Neutrophil (primary cell): ENCODE results near the gene CST7.

Source experiments
- H3K27ac ChIP-seq: fragments of 200-600 bp; sonication (generic); 2 replicates; pipeline ENCODE4 v1.5.1; 2016; ENCODE audit warnings: mild to moderate bottlenecking, moderate library complexity
- H3K27me3 ChIP-seq: fragments of 200-600 bp; sonication (generic); 2 replicates; pipeline ENCODE4 v1.6.0; 2016; ENCODE audit warnings: mild to moderate bottlenecking
- H3K36me3 ChIP-seq: fragments of 200-600 bp; sonication (generic); 2 replicates; pipeline ENCODE4 v1.5.1; 2017
- H3K4me1 ChIP-seq, 2 experiments: fragments of 200-600 bp in 1 of 2; sonication (generic) in 1 of 2; 1 replicate in 1 of 2; 2 replicates in 1 of 2; pipeline versions ENCODE4 v1.5.1 to v1.6.1; 2013 to 2016; ENCODE audit warnings: low read depth in 1 of 2, low read length in 1 of 2, mild to moderate bottlenecking in 1 of 2, moderate library complexity in 1 of 2; ENCODE audit not compliant: control insufficient read depth in 1 of 2, insufficient read depth in 1 of 2
- H3K4me3 ChIP-seq, 2 experiments: fragments of 200-600 bp in 1 of 2; sonication (generic) in 1 of 2; 1 replicate in 1 of 2; 2 replicates in 1 of 2; pipeline ENCODE4 v1.5.1; 2013 to 2016; ENCODE audit warnings: low read depth in 1 of 2, low read length in 1 of 2, mild to moderate bottlenecking in 1 of 2, moderate library complexity in 1 of 2
- H3K9me3 ChIP-seq: fragments of 200-600 bp; sonication (generic); 2 replicates; pipeline ENCODE4 v1.5.1; 2016
- TF ChIP-seq, protein P1 (sequence below): fragments of 200-600 bp; sonication (generic); IDR thresholded peaks from 2 replicates; pipeline ENCODE4 v1.5.1; 2016; ENCODE audit warnings: antibody characterized with exemption

The CST7 gene

DNA sequence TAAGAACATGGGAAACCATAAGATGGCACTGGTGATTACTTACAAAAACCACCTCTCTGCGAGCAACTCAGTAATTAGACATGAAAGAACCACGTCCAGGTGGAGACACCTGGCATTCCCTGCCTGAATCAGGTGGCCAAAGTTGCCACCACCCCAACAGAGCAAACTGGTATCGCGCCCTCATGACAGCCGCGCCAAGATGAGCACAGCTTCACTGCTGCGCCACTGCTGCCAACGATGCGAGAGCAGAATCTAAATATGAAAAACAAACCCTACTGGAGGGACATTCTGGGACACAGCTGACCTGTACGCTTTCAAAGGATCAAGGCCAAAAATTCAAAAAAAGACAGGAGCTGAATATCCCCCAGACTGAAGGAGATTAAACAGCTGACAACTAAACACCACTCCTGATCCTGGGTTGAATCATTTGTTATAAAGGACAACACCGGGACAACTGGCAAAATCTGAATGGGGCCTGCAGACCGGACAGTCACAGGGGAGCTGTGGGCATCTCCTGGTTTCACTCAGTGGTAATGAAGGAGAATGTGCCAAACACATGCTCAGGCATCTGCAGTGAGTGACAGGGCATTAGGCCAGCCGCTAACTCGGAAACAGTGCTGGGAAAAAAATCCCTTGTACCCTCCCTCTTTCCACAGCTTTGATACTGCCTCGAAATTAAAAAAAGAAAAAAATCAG is 17.4 kb downstream of the CST7 start:
- TF ChIP-seq, protein P1, sequence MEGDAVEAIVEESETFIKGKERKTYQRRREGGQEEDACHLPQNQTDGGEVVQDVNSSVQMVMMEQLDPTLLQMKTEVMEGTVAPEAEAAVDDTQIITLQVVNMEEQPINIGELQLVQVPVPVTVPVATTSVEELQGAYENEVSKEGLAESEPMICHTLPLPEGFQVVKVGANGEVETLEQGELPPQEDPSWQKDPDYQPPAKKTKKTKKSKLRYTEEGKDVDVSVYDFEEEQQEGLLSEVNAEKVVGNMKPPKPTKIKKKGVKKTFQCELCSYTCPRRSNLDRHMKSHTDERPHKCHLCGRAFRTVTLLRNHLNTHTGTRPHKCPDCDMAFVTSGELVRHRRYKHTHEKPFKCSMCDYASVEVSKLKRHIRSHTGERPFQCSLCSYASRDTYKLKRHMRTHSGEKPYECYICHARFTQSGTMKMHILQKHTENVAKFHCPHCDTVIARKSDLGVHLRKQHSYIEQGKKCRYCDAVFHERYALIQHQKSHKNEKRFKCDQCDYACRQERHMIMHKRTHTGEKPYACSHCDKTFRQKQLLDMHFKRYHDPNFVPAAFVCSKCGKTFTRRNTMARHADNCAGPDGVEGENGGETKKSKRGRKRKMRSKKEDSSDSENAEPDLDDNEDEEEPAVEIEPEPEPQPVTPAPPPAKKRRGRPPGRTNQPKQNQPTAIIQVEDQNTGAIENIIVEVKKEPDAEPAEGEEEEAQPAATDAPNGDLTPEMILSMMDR, result no peak
- H3K36me3 ChIP-seq, result peaks cover 100% of the 10 kb centered on the region
- no peak overlapping the region for H3K4me3 ChIP-seq
- H3K9me3 ChIP-seq, result no peaks in the 10 kb centered on the region
- H3K27me3 ChIP-seq, result no peaks in the 10 kb centered on the region
- H3K4me1 ChIP-seq, result peaks cover 3% of the 10 kb centered on the region in 2 experiments
- H3K27ac ChIP-seq, result peak overlapping the region; percentile 42

DNA sequence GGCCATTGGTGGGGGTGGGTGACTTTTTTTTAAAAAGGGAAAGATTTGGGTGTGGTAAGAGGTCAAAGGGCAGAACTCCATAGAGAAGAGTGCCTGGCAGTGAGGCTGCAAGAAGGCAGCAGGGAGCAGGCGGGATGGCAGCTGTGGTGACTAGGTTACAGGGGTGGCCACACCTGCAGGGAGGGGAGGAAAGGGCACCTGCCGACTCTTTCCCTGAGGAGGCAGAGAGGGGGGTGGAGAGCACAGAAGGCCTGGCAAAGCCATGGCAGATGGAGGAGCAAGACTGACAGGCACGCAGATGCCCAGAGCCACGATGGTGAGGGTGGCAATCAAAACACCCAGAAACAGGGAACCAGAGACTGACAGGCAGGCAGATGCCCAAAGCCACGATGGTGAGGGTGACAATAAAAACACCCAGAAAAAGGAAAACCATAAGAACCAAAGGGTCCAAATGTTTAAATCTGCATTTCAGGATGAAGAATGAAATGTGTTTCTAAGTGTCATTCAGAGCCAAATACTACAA is 19.3 kb downstream of the CST7 start:
- H3K27ac ChIP-seq, result peak overlapping the region; percentile 67

DNA sequence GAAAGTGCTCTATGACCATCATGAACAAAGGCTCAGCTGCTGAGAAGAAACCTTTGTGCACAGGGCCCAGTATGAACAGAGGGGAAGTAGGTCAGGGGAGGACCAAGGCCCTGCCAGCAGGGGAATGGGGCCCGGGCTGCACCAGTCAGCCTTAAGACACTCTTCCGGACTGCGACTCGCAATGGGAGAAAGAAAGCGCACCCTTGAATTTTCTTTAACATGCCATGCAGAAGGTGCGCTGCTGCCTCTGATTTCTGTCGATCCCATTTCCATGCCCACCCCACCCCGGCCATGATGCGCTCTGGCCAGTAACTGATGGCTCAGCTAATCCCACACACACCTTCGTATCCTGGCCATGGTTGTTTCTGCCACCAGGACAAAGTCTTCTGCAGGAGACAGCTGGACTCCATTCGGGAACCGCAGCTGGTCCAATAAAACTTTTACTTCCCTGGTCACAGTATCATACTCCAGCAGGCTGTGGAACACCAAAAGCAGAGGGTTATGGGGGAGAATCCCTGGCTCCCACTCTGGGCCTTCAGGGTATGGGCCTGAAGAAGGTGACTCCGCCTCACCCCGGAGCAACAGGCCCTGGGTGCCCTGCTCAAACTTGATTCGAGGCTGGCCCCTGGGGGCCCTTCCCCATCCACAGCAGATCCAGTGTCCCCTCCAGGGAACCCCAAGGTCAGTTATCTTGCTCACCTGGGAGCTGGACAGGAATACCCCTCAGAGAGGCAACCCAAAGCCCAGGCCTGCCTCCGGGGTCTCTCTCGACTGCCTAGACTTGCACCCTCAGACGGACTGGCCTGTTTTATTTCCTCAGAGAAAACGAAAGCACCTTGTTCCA is 20.3 kb downstream of the CST7 start:
- Histone ChIP-seq H3K36me3 (peaks cover 97% of the 10 kb centered on the region), H3K4me1 (peaks cover 10 to 21% of the 10 kb centered on the region in 2 experiments), H3K27ac (peak overlapping the region; percentile 67), H3K4me3 (no peak overlapping the region), H3K9me3 (no peaks in the 10 kb centered on the region), H3K27me3 (no peaks in the 10 kb centered on the region)
- TF ChIP-seq, protein P1, result no peak

More for the DNA sequence above, 19.3 kb downstream of the CST7 start:
- Histone ChIP-seq H3K4me1 (peaks cover 3 to 12% of the 10 kb centered on the region in 2 experiments), H3K27me3 (no peaks in the 10 kb centered on the region), H3K9me3 (no peaks in the 10 kb centered on the region), H3K4me3 (no peak overlapping the region), H3K36me3 (peaks cover 100% of the 10 kb centered on the region)
- TF ChIP-seq, protein P1, result no peak

DNA sequence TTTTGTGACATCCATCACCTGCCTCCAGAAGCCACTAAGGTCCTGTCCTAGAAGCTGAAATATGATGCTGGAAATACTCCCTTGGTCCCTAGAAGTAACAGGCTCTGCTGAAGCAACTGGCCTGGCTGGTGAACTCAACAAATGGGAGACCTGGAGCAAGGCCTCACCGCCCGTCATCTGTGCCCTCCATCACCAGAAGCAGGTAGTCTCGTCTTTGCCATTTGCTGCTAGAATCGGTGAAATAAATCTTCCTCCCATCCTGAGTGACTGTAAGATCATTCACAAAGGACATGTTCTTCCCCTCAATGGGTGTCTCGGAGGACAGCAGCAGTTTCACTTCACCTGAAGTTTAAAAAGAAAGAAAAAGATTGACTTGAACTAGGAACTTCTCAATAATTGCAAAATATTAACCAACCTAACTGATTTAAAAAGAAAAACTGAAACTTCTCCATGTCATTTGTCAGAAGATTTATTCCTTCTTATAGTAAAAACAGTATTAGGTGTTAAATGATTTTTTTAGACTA is 21.0 kb downstream of the CST7 start:
- Histone ChIP-seq H3K27ac (peak overlapping the region; percentile 67), H3K36me3 (peaks cover 90% of the 10 kb centered on the region)
- TF ChIP-seq, protein P1, result no peak

DNA sequence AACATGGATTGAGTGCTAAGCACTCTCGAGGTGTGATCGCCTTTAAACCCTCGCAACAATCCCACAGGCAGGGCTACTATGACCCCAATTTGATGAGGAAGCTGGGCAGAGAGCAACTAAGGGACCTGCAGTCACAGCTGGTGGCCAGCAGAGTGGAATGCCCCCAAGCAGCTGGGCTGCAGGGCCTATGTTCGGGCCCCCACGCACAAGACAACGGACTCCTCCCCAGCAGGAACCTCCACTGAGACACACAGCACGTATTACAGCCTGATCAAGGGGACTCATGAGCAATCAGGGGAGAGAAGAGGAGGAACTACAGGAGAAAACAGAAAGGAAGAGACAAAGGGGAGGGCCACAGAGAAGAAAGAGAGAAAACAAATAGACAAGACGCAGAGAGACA is 21.7 kb downstream of the CST7 start:
- Histone ChIP-seq H3K4me3 (no peak overlapping the region), H3K36me3 (peaks cover 83% of the 10 kb centered on the region)
- TF ChIP-seq, protein P1, result no peak

More for the DNA sequence above, 21.0 kb downstream of the CST7 start:
- Histone ChIP-seq H3K4me3 (no peak overlapping the region), H3K9me3 (no peaks in the 10 kb centered on the region), H3K4me1 (peaks cover 17 to 28% of the 10 kb centered on the region in 2 experiments), H3K27me3 (no peaks in the 10 kb centered on the region)

More for the DNA sequence above, 21.7 kb downstream of the CST7 start:
- H3K4me1 ChIP-seq, result peaks cover 23 to 34% of the 10 kb centered on the region in 2 experiments
- H3K27me3 ChIP-seq, result no peaks in the 10 kb centered on the region
- H3K9me3 ChIP-seq, result no peaks in the 10 kb centered on the region
- peak overlapping the region; percentile 67 for H3K27ac ChIP-seq
